Vagina (tissue), 2 donors: ENCODE measurements around the gene MNDA. TPM values are rescaled to one million over a fixed set of nuclear protein-coding genes. Genes with fewer than 3 reads are reported as not detected.

Source experiments
- DNase-seq, 2 donors: peaks; one replicate each; pipeline ENCODE4 v3.0.0-alpha.2; 2017; ENCODE audit errors: extremely low spot score in 2 of 2
- H3K27ac ChIP-seq: fragments of 200-600 bp; sonication (generic); one replicate; pipeline ENCODE4 v1.5.1; 2019
- H3K27me3 ChIP-seq: fragments of 200-600 bp; sonication (generic); one replicate; pipeline ENCODE4 v1.5.1; 2019
- H3K36me3 ChIP-seq, 2 donors: fragments of 200-600 bp; sonication (generic); one replicate each; pipeline ENCODE4 v1.5.1; 2017 to 2019
- H3K4me1 ChIP-seq: fragments of 200-600 bp; sonication (generic); one replicate; pipeline ENCODE4 v1.5.1; 2019
- H3K4me3 ChIP-seq, 2 donors: fragments of 200-600 bp; sonication (generic); 1 replicate in 1 of 2; 2 replicates in 1 of 2; pipeline ENCODE4 v1.5.1; 2016 to 2019
- H3K9me3 ChIP-seq: fragments of 200-600 bp; sonication (generic); one replicate; pipeline ENCODE4 v1.5.1; 2019
- CTCF ChIP-seq, 3 experiments: fragments of 450-650 bp in 2 of 3; fragments of 200-600 bp in 1 of 3; sonication (generic) in 1 of 3; IDR thresholded peaks; one replicate each; pipeline ENCODE4 v1.5.1; 2017 to 2019; ENCODE audit warnings: antibody characterized with exemption in 3 of 3, mild to moderate bottlenecking in 2 of 3, moderate library complexity in 2 of 3
- POLR2A ChIP-seq, 2 donors: fragments of 450-650 bp; IDR thresholded peaks; one replicate each; pipeline ENCODE4 v1.6.1; 2017; ENCODE audit warnings: antibody characterized with exemption in 2 of 2, mild to moderate bottlenecking in 2 of 2, moderate library complexity in 2 of 2
- POLR2AphosphoS5 ChIP-seq, 2 donors: sonication (generic); formaldehyde crosslinking; IDR thresholded peaks; one replicate each; pipeline ENCODE4 v1.9.0; 2017; ENCODE audit warnings: antibody characterized with exemption in 2 of 2, mild to moderate bottlenecking in 2 of 2, low read depth in 1 of 2; ENCODE audit not compliant: insufficient read depth in 1 of 2
- intact Hi-C: fragments of 100-400 bp; cut with DNase I; formaldehyde crosslinking; loops from one replicate; pipeline ENCODE4 v1.15.1; 2023
- total RNA-seq: library from RNA; depleted of rRNA; stranded (reverse); fragments of >200 nt; gene quantifications from one replicate; pipeline ENCODE4 v1.2.3, GENCODE V29; 2016

MNDA gene
- total RNA-seq, 1 donor from 2014 or later, result 3.2 TPM

GRCh38 chr1:158833264-158833663 lies 2.1 kb downstream of the MNDA start:
- no peaks in the 10 kb centered on the region for H3K36me3 ChIP-seq
- intact Hi-C loops, result no loop called here
- H3K27ac ChIP-seq, result no peak overlapping the region
- no peak overlapping the region for H3K4me3 ChIP-seq
- no peak for DNase-seq
- H3K27me3 ChIP-seq, result no peaks in the 10 kb centered on the region
- no peaks in the 10 kb centered on the region for H3K9me3 ChIP-seq
- no peaks in the 10 kb centered on the region for H3K4me1 ChIP-seq
- no peak for TF ChIP-seq CTCF (IDR thresholded peaks at IDR 0.05)
- no peak for TF ChIP-seq POLR2A (IDR thresholded peaks at IDR 0.05)
- no peak for TF ChIP-seq POLR2AphosphoS5 (IDR thresholded peaks at IDR 0.05; ENCODE audit: insufficient read depth in 1 of 2, low read depth in 1 of 2)

- no peak for DNase-seq
- intact Hi-C loops, result no loop called here
- H3K4me3 ChIP-seq, result no peak overlapping the region
- no peaks in the 10 kb centered on the region for H3K4me1 ChIP-seq
- no peak overlapping the region for H3K27ac ChIP-seq
- H3K36me3 ChIP-seq, result no peaks in the 10 kb centered on the region
- H3K9me3 ChIP-seq, result no peaks in the 10 kb centered on the region
- TF ChIP-seq POLR2A (IDR thresholded peaks at IDR 0.05), result no peak
- no peak for TF ChIP-seq CTCF (IDR thresholded peaks at IDR 0.05)
- no peak for TF ChIP-seq POLR2AphosphoS5 (IDR thresholded peaks at IDR 0.05; ENCODE audit: insufficient read depth in 1 of 2, low read depth in 1 of 2)
- no peaks in the 10 kb centered on the region for H3K27me3 ChIP-seq
Observed at GRCh38 chr1:158836038-158836437, 4.9 kb downstream of the MNDA start.

GRCh38 chr1:158838660-158839059 lies 7.5 kb downstream of the MNDA start:
- H3K9me3 ChIP-seq, result no peaks in the 10 kb centered on the region
- TF ChIP-seq CTCF (IDR thresholded peaks at IDR 0.05) (no peak), POLR2A (IDR thresholded peaks at IDR 0.05) (no peak), POLR2AphosphoS5 (IDR thresholded peaks at IDR 0.05; ENCODE audit: insufficient read depth in 1 of 2, low read depth in 1 of 2) (no peak)
- H3K27ac ChIP-seq, result no peak overlapping the region
- H3K27me3 ChIP-seq, result no peaks in the 10 kb centered on the region
- no peaks in the 10 kb centered on the region for H3K36me3 ChIP-seq
- no peaks in the 10 kb centered on the region for H3K4me1 ChIP-seq
- intact Hi-C loops, result no loop called here
- no peak overlapping the region for H3K4me3 ChIP-seq
- no peak for DNase-seq

- no peaks in the 10 kb centered on the region for H3K36me3 ChIP-seq
- no peaks in the 10 kb centered on the region for H3K27me3 ChIP-seq
- H3K4me3 ChIP-seq, result no peak overlapping the region
- no peaks in the 10 kb centered on the region for H3K4me1 ChIP-seq
- TF ChIP-seq POLR2AphosphoS5 (IDR thresholded peaks at IDR 0.05; ENCODE audit: insufficient read depth in 1 of 2, low read depth in 1 of 2) (no peak), POLR2A (IDR thresholded peaks at IDR 0.05) (no peak), CTCF (IDR thresholded peaks at IDR 0.05) (no peak)
- intact Hi-C loops, result no loop called here
- DNase-seq, result no peak
- no peaks in the 10 kb centered on the region for H3K9me3 ChIP-seq
- no peak overlapping the region for H3K27ac ChIP-seq
Observed at GRCh38 chr1:158839566-158839965, 8.4 kb downstream of the MNDA start.

DNA sequence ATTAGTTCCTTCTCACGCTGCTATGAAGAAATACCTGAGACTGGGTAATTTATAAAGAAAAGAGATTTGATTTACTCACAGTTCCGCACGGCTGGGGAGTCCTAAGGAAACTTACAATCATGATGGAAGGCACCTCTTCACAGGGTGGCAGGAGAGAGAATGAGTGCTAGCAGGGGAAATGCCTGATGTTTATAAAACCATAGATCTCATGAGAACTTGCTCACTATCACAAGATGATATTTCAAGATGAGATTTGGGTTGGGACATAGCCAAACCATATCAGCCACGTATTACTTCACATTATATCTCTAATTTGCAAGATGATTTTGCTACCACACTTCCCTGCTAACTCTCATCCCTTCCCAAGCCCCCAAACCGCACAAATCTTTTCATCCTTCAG lies 9.1 kb downstream of the MNDA start:
- Histone ChIP-seq H3K27ac (no peak overlapping the region), H3K36me3 (no peaks in the 10 kb centered on the region), H3K4me1 (no peaks in the 10 kb centered on the region), H3K27me3 (no peaks in the 10 kb centered on the region), H3K4me3 (no peak overlapping the region), H3K9me3 (no peaks in the 10 kb centered on the region)
- intact Hi-C loops, result no loop called here
- no peak for TF ChIP-seq POLR2AphosphoS5 (IDR thresholded peaks at IDR 0.05; ENCODE audit: insufficient read depth in 1 of 2, low read depth in 1 of 2)
- TF ChIP-seq POLR2A (IDR thresholded peaks at IDR 0.05), result no peak
- no peak for TF ChIP-seq CTCF (IDR thresholded peaks at IDR 0.05)
- DNase-seq, result no peak
